Heart left ventricle (tissue), 16 donors: ENCODE measurements around the gene LSP1. TPM values are rescaled to one million over a fixed set of nuclear protein-coding genes. Genes with fewer than 3 reads are reported as not detected.

Source experiments
- ATAC-seq, 4 donors: fragments of 200-7000 bp; cut with Tn5 transposase; one replicate each; pipeline ENCODE4 v1.9.1; 2020 to 2022; ENCODE audit warnings: moderate library complexity in 4 of 4, mild to moderate bottlenecking in 3 of 4, moderate number of reproducible peaks in 1 of 4
- DNase-seq, 5 donors: peaks; one replicate each; pipeline ENCODE4 v3.0.0-alpha.2; 2020
- H3K27ac ChIP-seq, 12 donors: fragments of 200-600 bp; sonication (generic) in 4 of 12; one replicate each; pipeline versions ENCODE4 v1.5.0 to v1.8.0; 2016 to 2022; ENCODE audit warnings: mild to moderate bottlenecking in 2 of 12
- H3K27me3 ChIP-seq, 9 donors: fragments of 200-600 bp; sonication (generic) in 2 of 9; one replicate each; pipeline versions ENCODE4 v1.5.1 to v1.8.0; 2016 to 2022; ENCODE audit warnings: mild to moderate bottlenecking in 3 of 9
- H3K36me3 ChIP-seq, 9 donors: fragments of 200-600 bp; sonication (generic) in 2 of 9; one replicate each; pipeline versions ENCODE4 v1.5.0 to v1.8.0; 2018 to 2022; ENCODE audit warnings: mild to moderate bottlenecking in 2 of 9
- H3K4me1 ChIP-seq, 12 donors: fragments of 200-600 bp; sonication (generic) in 4 of 12; one replicate each; pipeline versions ENCODE4 v1.5.0 to v1.8.0; 2016 to 2022; ENCODE audit warnings: mild to moderate bottlenecking in 3 of 12
- H3K4me3 ChIP-seq, 12 donors: fragments of 200-600 bp; sonication (generic) in 4 of 12; one replicate each; pipeline versions ENCODE4 v1.5.0 to v1.8.0; 2017 to 2022; ENCODE audit warnings: mild to moderate bottlenecking in 9 of 12, moderate library complexity in 4 of 12
- H3K9me3 ChIP-seq, 12 donors: fragments of 200-600 bp; sonication (generic) in 4 of 12; one replicate each; pipeline versions ENCODE4 v1.5.0 to v1.8.0; 2016 to 2022; ENCODE audit warnings: mild to moderate bottlenecking in 1 of 12
- POLR2A ChIP-seq, 2 donors: fragments of 450-650 bp; IDR thresholded peaks; one replicate each; pipeline ENCODE4 v1.6.1; 2017; ENCODE audit warnings: antibody characterized with exemption in 2 of 2, mild to moderate bottlenecking in 2 of 2, moderate library complexity in 2 of 2
- WGBS, 4 donors: extraction: QIAGEN DNeasy Blood & Tissue Kit in 2 of 4; methylation state at CpG; one replicate each; pipeline versions ENCODE4 v1.1.5 to v1.1.7; 2013 to 2018; 5-methylcytosine and 5-hydroxymethylcytosine counted together
- intact Hi-C, 10 donors: fragments of 100-400 bp; cut with DNase I; formaldehyde crosslinking; loops; one replicate each; pipeline versions ENCODE4 v1.11.1 to v1.14.2; 2022
- polyA plus RNA-seq, 2 donors: library from polyadenylated mRNA; stranded (reverse); fragments of 200-250 nt; gene quantifications; one replicate each; pipeline ENCODE4 v1.2.3, GENCODE V29; 2013
- total RNA-seq, 9 donors: library from RNA; depleted of rRNA in 2 of 9; stranded (reverse); fragments of >200 nt in 2 of 9; fragmentation: NEBNext Ultra II Directional in 3 of 9; extraction: Animal tissue kit (Norgen Biotek cat#: 25700) in 3 of 9; gene quantifications; one replicate each; pipeline versions ENCODE4 v1.1.0 to v1.2.4, GENCODE V29; 2016 to 2023
- TF ChIP-seq, protein P1 (sequence below), 12 donors: fragments of 200-600 bp; sonication (generic) in 4 of 12; IDR thresholded peaks; one replicate each; pipeline versions ENCODE4 v1.5.0 to v1.8.0; 2018 to 2022; ENCODE audit warnings: antibody characterized with exemption in 12 of 12, mild to moderate bottlenecking in 5 of 12
- donor health status: ischemic (EF 13 %, LVEDD 7.1; RV severe dilation, severe dysfunction).
- donor health status: healthy with polysubstance abuse.
- donor health status: DM: no; HTN: yes; CAD: no.
- donor health status: DM: no; HTN: no; CAD: no.
- donor health status: ischemic (EF 25% LVEDD 6.9; RV normal size, moderate dysfunction).
- donor health status: ischemic (EF 25% LVEDD 5.7; RV mildly dilated, moderate dysfunction).
- donor health status: healthy.
- donor health status: DM: yes; HTN: yes; CAD: no.
- donor health status: ischemic (EF 35%, LVEDD 5.7; RV mildly dilated, moderate dysfunction).
- donor health status: nonischemic (EF 11% LVEDD 7.7; RV severe dilation, severe dysfunction).
- donor health status: DM: yes; HTN: yes; CAD: no.
- donor health status: PGD.
- donor health status: ischemic (EF 29% LVEDD 5.4; RV normal size, mild dysfunction).
- donor health status: nonischemic (EF 23%, LVEDD 6.1; RV moderate dilation, normal function).

Gene LSP1
- total and polyA plus RNA-seq, 11 donors: 10.0 to 86.8 (median 16.4) TPM

DNA sequence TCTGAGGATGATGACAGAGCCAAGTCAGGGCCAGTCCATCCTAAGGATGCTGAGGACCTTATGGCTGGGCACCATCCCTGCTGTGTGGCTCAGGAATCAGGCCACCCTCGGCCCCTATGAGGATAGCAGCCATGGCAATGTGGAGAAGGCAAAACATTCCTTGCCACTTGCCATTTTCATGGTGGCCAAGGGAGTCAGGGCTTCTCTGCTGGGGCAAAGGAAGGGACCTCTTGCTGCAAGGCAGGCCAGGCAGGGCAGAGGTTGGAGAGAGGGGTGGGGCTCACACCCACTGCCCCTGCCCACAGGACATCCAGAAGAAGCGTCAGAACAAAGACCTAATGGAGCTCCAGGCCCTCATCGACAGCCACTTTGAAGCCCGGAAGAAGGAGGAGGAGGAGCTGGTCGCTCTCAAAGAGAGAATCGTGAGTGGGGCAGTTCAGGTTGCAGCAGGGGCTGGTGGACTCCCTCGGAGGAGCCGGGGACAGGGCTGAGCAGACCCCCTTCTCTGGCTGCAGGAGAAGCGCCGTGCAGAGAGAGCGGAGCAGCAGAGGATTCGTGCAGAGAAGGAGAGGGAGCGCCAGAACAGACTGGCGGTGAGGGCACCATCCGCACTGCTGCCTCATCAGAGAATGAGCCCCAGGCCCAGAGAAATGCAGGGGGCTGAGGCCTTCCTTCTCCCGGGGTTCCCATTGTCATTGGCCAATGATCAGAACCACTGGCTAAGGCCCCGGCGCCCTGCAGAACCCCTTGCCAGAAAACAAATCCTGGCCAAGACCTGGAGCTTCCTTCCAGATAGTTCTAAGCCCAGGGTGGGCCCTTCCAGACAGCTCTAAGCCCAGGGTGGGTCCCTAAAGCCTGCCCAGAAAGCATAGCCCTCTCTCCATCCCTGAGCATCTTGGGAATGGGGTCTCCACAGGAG lies 80.8 kb downstream of the LSP1 start:
- H3K4me1 ChIP-seq: peaks cover 0 to 30% (median 5%) of the 10 kb centered on the region in 12 donors
- TF ChIP-seq POLR2A (IDR thresholded peaks at IDR 0.05): no peak
- TF ChIP-seq, protein P1, sequence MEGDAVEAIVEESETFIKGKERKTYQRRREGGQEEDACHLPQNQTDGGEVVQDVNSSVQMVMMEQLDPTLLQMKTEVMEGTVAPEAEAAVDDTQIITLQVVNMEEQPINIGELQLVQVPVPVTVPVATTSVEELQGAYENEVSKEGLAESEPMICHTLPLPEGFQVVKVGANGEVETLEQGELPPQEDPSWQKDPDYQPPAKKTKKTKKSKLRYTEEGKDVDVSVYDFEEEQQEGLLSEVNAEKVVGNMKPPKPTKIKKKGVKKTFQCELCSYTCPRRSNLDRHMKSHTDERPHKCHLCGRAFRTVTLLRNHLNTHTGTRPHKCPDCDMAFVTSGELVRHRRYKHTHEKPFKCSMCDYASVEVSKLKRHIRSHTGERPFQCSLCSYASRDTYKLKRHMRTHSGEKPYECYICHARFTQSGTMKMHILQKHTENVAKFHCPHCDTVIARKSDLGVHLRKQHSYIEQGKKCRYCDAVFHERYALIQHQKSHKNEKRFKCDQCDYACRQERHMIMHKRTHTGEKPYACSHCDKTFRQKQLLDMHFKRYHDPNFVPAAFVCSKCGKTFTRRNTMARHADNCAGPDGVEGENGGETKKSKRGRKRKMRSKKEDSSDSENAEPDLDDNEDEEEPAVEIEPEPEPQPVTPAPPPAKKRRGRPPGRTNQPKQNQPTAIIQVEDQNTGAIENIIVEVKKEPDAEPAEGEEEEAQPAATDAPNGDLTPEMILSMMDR (IDR thresholded peaks at IDR 0.05): no peak
- WGBS, 4 donors: 79 to 89% (median 88%) methylated on average over 16 to 18 of the region's 18 CpGs
- ATAC-seq (no peak), DNase-seq (peak in 2 of 5 donors; percentile 6 to 39)
- H3K36me3 ChIP-seq: no peaks in the 10 kb centered on the region
- H3K4me3 ChIP-seq: no peak overlapping the region
- intact Hi-C loops: loop anchor here in 3 of 10 donors (2.0 kb wide), 3 partner anchors 19 to 23 kb away; no protein-coding TSS in a partner anchor
- H3K27ac ChIP-seq: peak overlapping the region in 1 of 12 donors; percentile 33
- no peaks in the 10 kb centered on the region for H3K9me3 ChIP-seq
- no peaks in the 10 kb centered on the region for H3K27me3 ChIP-seq

DNA sequence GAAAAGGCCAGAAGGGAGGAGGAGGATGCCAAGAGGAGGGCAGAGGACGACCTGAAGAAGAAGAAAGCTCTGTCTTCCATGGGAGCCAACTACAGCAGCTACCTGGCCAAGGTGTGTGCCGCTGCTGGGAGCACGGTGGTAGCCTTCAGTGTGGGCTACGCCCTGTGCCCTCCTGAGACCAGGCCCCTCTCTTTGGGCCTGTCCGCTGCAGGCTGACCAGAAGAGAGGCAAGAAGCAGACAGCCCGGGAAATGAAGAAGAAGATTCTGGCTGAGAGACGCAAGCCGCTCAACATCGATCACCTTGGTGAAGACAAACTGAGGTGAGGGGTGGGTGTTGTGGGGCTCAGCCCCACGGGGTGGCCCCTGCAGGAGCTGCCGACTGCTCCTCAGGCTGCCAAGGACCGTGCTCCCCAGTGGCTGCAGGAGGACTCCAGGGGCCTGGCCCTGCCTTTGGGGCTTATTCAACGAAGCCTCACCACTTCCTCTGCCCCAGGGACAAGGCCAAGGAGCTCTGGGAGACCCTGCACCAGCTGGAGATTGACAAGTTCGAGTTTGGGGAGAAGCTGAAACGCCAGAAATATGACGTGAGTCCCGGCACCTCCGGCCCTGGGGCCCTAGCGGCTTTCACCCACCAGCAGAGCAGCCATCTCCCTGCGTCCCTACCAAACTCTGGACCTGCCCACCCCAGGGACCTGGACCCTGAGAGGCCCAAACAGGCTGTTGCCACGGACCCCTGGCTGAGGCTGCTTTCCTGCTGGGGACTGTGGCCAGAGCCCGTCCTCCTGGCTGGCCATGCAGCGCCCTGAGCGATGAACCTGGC lies 81.7 kb downstream of the LSP1 start:
- intact Hi-C loops: loop anchor here in 1 of 10 donors (2.0 kb wide), 1 partner anchor 20 kb away; no protein-coding TSS in a partner anchor
- 77 to 84% (median 78%) methylated on average over 20 to 24 of the region's 24 CpGs for WGBS, 4 donors

DNA sequence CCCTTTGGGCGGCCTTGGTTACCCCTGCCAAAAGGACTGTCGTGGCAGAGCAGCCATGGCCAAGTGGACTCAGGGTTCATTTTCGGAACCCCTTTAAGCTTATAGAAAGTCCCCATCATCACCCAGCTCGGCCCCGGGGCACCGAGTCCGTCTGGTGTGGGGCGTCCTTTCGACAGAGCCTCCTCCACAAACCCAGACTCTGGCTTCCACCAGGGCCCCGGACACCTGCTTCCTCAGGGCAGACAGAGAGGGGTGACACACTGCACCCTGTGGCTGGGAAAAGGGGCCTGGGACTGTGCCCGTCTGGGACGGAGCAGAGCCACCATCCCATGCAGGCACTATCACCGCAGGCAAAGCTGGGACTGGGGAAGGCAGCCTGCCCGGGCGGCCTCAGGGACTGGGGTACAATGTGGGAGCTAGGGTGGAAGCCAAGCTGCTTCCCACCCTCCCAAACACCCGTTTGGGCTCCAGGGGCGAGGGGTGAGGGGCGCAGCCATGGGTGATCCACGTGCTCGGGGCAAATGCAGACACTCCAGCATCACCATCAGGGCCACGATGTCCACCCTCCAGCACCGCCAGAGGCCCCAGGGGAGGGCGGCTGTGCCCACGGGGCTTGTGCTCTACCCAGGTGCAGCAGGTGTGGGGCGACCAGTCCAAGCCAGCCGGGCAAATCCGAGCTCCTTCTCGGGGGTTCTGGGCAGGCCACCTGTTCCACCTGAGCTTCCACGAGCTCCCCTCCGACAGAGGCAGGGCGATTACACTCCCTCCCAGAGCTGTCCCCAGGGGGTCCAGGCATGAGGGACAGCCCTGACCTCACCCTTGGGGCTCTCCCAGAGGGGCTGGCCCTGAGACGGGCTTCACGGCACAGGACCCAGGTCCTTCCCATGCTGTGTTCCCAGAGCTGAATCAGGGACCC lies 82.5 kb downstream of the LSP1 start:
- Histone ChIP-seq H3K9me3 (no peaks in the 10 kb centered on the region), H3K27me3 (no peaks in the 10 kb centered on the region), H3K27ac (no peak overlapping the region), H3K36me3 (no peaks in the 10 kb centered on the region), H3K4me1 (peaks cover 0 to 30% (median 12%) of the 10 kb centered on the region in 12 donors), H3K4me3 (no peak overlapping the region)
- peak in 3 of 5 donors; percentile 17 to 55 (median 21) for DNase-seq
- 89 to 95% (median 92%) methylated on average over 21 to 33 of the region's 33 CpGs for WGBS, 4 donors
- no peak for TF ChIP-seq POLR2A (IDR thresholded peaks at IDR 0.05)
- TF ChIP-seq, protein P1 (IDR thresholded peaks at IDR 0.05): no peak
- intact Hi-C loops: loop anchor here in 1 of 10 donors (2.0 kb wide), 1 partner anchor 21 kb away; no protein-coding TSS in a partner anchor
- no peak for ATAC-seq

More for the DNA sequence above, 81.7 kb downstream of the LSP1 start:
- Histone ChIP-seq H3K27me3 (no peaks in the 10 kb centered on the region), H3K27ac (no peak overlapping the region), H3K4me1 (peaks cover 0 to 37% (median 12%) of the 10 kb centered on the region in 12 donors), H3K36me3 (no peaks in the 10 kb centered on the region), H3K9me3 (no peaks in the 10 kb centered on the region), H3K4me3 (no peak overlapping the region)
- ATAC-seq (no peak), DNase-seq (peak in 2 of 5 donors; percentile 16 to 35)
- no peak for TF ChIP-seq POLR2A (IDR thresholded peaks at IDR 0.05)
- TF ChIP-seq, protein P1 (IDR thresholded peaks at IDR 0.05): no peak
